ENCODE results near the gene GLIS2.

Gene GLIS2

DNA sequence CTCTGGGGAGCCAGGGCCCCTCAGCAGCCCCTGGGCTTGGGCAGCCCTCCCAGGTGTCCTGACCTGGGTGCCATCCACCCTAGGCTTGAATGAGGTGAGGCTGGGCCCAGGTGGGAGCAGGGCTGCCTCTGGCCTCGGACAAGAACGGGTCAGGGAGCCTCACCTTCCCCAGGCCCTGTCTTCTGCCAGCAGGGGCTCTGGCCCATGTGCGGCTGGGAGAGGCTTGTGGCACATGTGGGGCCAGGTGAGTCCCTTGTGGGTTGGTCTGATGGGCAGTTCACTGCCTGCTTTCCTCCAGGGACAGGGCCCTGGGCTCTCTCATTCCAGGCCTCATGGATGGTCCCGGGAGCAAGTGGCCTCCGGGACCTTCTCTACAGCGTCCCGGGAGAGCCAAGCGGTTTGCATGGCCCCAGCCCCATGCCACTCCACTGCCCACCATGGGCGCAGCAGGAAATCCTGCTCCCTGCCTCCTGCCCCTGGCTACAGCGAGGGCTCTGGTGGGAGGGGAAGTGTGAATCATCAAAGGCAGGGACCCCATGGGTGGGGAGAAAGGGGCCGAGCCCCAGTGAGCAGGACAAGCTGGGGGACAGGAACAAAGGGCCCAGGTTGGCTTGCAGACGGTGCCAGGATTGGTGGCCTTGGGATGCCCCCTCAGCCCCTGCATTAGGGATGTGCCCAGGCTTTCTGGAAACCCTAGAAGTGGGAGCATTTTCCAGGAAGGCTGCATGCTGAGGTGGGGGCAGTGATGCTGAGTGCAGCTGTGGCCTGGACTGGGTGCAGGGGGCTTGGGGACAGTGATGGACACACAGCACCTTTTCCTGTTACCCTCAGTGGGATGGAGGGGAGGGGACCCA, 68.0 kb downstream of the GLIS2 start:
- no peak for DNase-seq (ENCODE audit: low spot score)

DNA sequence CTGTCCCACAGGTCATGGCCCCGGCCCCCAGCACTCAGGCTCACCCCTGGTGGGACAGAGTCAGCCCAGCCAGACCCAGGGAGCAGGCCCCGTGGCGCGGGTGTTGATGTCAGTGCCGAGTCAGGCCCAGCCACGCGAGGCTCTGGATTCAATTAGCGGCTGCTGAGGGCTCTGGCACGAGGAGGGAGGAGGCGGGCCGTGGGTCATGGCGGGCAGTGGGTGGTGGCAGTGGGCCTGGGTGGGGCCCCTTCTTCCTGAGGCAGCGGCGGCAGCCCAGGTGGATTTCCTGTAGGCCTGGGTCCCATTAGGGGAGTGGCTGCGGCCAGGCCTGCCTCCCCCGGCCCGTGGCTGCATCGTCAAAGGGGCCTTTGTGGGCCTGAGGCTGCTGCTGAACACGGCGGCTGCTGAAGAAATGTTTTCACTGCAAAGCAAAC, 68.7 kb downstream of the GLIS2 start:
- DNase-seq (ENCODE audit: low spot score) = no peak

DNA sequence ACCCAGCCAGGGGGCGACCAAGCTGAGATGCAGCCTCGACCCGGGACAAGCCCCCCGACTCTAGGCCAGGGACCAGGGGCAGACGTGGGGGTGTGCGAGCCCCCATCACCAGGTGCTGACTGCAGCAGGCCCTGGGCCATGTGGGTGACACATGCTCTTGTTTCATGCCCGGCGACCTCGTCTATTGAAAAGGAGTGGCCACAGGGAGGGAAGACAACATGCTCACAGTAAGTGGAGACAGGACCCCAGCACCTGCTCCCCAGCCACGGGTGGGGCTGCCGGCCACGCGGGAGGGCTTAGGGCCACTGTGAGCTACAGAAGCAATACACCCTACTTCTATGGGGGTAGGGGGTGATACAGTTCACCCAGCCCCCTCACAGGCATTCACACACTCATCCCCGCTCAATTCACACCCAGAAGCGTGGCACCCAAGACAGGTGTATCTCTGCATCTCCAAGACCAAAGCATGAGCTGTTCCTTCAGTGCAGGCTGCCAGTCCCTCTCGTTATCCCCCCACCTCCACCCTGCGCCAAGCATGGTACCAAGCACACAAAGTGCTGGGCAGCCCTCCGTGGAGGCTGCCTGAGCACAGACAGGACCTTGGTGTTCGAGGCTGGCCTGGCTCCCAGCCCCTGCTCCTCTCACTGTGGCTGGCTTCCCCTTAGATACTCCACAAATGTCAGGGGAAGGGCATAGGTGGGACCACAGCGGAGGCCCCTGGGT, 69.4 kb downstream of the GLIS2 start:
- DNase-seq (ENCODE audit: low spot score) = no peak

DNA sequence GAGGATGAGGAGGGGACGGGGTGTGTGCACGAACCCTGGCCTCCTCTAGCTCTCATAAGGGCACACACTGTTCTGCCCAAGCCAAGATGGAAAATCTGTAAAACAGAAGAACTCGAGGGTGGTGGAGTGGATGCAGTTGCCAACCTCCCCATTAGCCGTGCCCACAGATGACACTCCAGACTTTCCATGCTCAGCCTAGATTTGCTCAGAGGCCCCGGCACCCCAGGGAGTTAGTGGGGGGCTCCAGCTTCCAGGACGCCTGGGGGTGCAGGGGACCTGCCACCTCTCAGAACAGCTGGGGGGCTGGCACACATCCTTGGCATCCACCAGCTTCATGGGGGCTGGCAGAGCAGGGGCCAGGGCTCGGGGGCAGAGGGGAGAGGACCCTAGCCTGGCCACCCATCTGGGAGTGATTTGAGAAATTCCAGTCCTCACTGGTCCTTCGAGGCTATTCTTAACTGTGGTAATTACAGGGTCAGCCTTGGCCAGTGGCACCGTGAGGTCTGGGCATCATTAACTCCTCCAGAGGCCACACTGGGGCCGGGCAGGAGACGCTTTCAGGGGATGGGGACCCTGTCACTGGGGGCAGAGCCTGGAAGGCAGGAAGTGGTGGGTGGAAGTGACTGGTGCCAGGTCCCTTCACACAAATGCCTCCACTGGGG, 70.1 kb downstream of the GLIS2 start:
- DNase-seq (ENCODE audit: low spot score) = no peak

DNA sequence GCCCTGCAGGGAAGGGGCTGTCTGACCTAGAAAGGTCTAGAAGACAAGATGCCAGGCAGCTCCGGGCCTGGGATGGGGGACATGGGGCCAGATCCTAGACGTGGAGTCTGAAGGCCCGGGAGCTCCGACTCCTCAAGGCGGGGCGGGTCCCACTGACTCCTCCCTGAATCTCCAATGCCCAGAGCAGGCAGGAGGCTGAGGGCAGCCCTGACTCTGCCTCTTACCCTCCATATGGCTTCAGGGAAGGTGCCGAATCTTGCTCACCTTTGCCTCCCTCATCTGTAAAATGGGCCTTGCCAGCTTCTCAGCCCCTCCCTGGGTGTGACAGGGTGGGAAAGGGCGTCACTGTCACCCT, 70.6 kb downstream of the GLIS2 start:
- DNase-seq (ENCODE audit: low spot score) = no peak

DNA sequence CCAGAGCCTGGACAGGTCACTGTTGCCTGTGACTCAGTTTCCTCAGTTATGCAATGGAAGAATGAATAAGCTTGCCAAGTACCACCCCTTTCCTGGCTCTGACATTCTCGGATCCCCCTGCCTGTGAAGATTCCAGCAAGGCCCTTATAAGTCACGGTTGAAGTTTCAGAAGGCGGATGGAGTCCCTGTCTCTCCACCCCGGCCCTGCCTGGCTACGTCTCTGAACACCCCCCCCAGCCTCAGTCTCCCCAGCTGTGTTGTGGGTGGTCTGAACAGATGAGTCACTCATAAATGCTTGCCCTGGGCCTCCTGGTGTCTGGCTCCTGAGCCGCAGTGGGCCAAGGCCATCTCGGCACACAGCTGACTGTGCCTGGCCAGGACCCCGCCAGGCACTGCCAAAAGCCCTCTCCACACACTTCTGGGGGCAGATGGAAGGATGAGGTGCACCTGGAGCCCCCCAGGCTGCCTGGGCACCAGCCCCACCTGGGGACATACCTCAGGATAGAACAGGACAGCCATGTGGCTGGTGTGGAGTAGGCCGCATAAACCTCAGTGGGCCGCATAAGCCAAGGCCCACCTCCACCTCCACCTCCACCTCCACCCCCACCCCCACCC, 71.2 kb downstream of the GLIS2 start:
- no peak for DNase-seq (ENCODE audit: low spot score)

DNA sequence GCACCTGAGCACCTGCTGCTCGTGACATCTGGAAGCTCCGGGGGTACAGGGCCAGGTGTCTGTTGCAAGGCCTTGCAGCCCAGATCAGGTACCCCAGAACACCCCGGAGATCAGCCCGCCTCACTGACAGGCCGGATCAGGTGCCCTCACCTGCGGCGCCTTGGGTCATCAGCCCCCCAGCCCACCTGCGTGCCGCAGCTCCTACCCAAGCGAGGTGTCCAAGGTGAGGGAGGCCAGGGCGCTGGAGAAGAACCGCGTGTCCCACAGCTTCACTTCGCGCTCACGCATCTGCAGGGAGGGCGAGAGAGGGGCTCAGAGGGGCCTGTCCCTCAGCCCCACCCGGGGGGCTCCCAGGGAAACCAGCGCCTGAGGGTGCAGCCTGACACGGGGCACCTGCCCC, 71.9 kb downstream of the GLIS2 start:
- no peak for DNase-seq (ENCODE audit: low spot score)

DNA sequence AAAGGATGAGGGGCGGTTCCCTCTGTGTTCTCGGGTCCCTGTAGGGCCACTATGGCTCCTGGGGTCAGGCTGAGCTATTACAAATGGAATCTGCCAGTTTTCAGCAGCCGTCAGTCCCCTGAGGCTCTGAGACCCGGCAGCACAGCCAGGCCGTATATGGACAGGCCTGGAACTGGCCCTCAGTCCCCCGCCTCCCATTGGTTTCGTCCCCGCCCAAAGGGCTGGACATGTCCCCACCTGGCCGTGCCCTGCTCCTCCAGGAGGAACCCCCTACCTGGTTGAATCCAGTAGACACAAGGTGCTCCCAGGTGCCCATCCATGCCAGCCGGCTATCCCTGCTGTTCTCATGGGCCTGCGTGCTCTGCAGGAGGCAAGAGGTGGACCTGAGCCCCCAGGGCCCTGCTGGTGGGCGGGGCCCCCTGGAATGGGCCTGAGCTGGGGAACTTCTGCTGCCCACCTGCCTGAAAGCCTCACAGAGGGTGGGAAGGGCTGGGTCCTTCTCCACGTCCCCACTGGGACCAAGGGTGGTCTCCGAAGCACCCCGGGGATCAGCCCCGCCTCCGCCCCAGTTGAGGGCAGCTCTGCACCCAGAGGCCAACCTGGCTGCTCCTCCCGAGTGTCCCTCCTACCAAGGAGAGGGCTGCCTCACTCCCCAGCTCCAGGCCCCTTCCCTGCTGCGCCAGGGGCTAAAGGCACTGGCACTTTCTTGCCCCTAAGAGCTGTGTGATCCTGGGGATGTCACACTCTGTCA, 72.6 kb downstream of the GLIS2 start:
- no peak for DNase-seq (ENCODE audit: low spot score)
